GM21381 (cell line): Measurements from ENCODE around the gene SLC38A8.

Experiments used
- ATAC-seq: cut with Tn5 transposase; IDR thresholded peaks from one replicate; pipeline ENCODE4 v1.9.1; 2021; ENCODE audit warnings: mild to moderate bottlenecking, moderate library complexity; ENCODE audit not compliant: unreplicated experiment

SLC38A8 gene

DNA sequence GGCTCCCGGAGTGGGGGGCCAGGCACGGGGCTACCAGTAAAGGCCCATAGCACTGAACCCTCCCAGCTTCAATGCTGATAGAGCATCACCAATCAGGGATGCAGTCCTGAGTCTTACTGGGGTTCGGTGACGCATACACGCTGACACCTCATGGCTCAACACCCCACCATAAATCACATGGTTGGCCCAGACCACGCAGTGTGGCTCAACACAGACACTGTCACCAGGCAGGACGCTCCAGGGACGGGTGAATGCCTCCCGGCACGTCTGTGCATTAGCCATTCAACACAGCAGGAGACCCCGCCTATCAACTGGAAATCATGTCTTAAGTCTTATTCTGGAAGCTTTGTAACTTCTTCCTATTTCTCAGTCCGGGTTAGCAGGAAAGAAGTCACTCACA, 39.6 kb downstream of the SLC38A8 start:
- no peak for ATAC-seq

- ATAC-seq = no peak
Measured at GRCh38 chr16:84001726-84002125, 40.9 kb downstream of the SLC38A8 start.

- no peak for ATAC-seq
Measured at GRCh38 chr16:84000989-84001642, 41.5 kb downstream of the SLC38A8 start.

GRCh38 chr16:83998091-83998490, 44.5 kb downstream of the SLC38A8 start:
- no peak for ATAC-seq

DNA sequence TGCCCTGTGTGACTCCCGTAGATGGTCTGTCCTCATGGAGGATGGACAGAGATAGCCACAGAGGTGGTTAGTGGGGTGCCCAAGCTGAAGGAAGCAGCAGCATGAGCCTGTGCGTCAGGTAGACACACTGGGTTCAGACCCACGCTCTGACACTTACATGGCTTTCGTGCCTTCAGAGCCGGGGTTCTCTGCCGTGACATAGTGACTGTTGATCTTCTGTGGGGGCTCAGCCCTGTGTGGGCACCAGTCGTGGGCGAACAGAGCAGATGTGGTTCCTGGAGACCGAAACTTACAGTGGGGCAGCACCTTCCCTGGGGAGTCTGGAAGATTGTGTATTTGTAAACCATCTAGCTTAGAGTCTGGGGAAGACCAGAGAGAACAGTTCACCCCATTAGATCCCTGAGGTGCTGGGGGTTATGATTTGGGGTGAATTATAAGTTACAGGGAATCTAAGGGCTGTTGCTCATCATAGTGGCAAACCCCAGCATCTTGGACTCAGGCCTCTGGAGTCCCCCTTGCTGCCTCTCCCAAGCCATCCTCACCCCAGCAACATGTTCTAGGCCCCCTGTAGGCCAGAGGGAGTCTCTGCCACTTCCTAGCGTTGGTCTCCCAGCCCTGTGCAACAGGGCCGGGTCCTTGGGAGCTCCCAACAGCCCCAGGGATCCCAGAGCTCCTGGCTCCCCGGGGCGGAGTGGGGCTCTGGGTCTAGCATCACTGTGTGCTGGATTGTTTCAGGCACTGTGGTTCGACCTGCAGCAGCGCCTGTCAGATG, 45.9 kb downstream of the SLC38A8 start:
- no peak for ATAC-seq

DNA sequence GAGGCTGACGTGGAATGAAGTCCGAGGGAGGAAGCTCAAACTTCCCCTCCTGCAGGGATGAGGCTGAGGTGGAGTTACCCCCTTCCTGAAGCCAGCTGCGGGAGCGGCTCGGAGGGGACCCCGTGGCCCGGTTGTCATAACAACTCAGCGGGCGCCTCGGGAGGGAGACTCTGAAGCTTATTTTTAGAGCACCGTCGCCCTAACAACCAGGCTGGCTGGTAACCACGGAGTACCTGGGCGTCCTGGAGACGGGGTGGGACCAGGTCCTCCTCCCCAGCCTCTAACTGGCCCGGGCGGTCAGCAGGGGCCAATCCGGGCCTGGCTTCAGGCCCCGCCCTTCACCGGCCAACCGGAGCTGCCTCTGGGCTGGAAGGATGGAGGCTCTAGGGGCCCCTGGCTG, 46.8 kb downstream of the SLC38A8 start:
- ATAC-seq = no peak

DNA sequence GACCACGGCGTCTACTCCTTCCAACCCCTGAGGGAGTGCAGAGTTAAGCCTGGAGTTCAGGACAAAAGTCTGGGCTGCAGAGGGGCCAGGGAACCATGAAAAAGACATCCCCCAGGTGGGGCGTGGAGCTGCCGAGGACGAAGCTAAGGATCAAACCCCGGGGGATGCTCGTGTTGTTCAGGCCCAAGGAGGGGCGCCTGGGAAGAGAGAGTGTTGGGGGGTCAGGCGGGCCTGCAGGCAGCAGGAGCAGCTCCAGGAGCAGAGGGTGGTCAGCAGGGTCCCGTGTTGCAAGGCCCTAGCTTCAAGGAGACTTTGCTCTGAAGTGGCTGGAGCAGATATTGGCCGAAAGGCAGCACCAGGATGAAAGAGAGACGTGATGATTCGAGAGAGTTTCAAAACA, 47.9 kb downstream of the SLC38A8 start:
- no peak for ATAC-seq

- ATAC-seq = no peak
Measured at GRCh38 chr16:83994087-83994486, 48.5 kb downstream of the SLC38A8 start.

GRCh38 chr16:83992624-83993023, 50.0 kb downstream of the SLC38A8 start:
- ATAC-seq = no peak

- ATAC-seq = no peak
Measured at GRCh38 chr16:83990492-83990891, 52.1 kb downstream of the SLC38A8 start.

GRCh38 chr16:83989300-83989699, 53.3 kb downstream of the SLC38A8 start:
- no peak for ATAC-seq

- no peak for ATAC-seq
Measured at GRCh38 chr16:83983491-83983890, 59.1 kb downstream of the SLC38A8 start.

DNA sequence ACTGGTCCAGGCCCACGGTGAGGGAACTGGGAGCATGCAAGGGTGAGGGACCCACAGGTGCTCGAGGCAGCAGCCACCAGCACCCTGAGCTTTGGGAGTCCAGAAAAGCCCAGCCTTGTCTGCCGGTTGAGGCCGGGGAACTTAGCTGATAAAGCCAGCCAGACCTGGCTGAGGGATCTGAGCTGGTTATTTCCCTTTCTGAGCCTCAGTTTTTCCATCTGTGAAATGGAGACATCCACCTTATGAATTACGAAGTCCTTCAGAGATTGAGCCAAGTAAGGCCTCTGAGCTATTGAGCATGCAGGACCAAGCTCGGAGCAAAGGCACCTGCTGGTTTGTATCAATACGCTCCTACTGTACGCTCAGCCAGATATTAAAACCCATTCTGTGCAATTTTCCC, 60.8 kb downstream of the SLC38A8 start:
- no peak for ATAC-seq

DNA sequence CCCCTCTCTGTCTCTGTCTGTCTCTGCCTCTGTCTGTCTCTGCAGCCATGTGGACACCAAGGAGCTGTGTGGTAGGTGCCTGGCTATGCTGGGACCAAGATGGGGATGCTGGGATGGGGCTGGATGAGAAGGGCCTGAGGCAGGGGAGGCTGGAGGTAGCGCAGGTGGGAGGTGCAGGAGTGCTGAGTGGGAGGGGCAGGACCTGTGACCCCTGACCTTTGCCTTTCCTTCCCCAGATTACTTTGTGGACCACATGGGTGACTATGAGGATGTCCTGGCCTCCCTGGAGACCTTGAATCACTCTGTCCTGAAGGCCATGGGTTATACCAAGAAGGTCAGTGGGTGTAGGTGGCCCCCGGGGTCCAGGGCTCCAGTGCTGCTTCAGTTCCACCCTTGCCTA, 61.8 kb downstream of the SLC38A8 start:
- ATAC-seq = no peak

- ATAC-seq = no peak
Measured at GRCh38 chr16:83979441-83979840, 63.2 kb downstream of the SLC38A8 start.

DNA sequence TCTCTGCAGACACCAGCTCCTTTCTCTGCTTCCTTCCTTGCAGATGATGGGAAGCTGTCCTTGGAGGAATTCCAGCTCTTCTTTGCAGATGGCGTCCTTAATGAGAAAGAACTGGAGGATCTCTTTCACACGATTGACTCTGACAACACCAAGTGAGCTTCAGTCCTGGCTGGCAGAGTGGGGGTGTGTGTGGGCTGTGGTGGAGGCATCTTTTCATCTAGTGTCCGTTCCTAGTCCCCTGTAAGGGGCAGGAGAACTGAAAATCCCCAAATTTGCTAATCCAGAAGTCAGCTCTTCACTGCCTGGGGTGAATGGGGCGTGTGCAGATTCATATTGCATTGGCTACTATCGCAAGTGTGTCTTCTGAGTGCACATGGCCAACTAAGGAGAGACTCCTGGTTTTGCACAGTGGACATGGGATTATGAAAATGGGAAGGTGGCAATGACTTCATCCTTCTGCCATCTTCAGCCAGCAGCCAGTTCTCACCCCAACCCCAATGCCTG, 64.1 kb downstream of the SLC38A8 start:
- ATAC-seq = no peak

- no peak for ATAC-seq
Measured at GRCh38 chr16:83977056-83977815, 65.4 kb downstream of the SLC38A8 start.

- ATAC-seq = no peak
Measured at GRCh38 chr16:83975590-83976260, 66.9 kb downstream of the SLC38A8 start.

DNA sequence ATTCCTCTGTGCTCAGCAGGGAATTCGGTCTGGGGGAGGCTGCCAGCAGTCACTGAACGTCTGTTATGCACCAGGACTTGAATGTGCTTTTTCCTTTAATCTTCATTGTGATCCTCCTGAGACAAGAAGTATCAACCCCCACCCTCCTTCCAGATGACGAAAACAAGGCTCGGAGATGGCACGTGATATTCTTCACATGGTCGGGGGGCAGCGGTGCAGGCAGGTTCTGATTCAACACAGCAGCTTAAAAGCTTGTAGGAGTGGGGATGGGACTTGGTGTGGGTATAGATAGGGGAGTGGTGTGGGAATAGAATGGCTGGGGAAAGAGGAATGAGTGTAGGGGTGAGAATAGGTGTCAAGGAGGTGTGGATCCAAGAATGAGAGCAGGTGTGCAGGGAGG, 68.1 kb downstream of the SLC38A8 start:
- ATAC-seq = no peak

DNA sequence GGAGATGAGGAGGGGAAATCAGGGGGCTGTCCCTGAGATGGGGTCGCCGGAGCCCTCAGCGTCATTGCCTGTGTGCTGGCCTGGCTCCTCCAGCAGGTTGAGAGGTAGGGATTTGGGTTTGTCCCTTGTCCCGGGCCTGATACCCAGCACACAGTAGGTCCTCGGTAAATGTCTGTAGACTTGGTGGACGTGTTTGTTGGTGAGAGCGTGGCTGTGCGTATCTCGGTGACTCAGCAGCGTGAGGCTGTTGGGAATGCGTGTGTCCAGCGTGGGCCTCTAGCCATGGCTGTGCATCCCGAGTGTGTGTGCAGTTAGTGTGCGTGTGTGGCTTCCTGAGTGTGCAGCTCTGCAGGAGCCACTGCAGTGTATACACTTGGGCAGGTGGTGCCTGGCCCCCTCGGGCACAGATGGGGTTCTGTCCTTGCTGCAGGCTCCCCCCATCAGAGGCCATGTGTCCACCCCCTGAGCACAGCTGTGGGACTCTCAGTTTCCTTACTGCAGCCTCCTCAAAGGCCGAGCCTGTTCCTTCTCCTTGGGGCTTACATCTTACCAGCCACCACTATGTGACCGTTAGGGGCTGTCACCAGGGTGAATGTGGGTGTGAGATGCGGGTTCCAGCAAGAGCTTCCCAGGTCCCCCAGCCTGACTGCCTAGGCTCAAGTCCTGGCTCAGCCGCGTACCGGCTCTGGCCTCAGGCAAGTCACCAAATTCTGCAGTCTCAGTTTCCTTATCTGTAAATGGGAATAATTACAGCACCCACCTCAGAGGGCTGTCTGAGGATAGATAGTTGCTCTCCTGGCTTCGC, 68.8 kb downstream of the SLC38A8 start:
- ATAC-seq = no peak
